ENCODE results near the gene PTPRT. TPM values are rescaled to one million over a fixed set of nuclear protein-coding genes. Genes with fewer than 3 reads are reported as not detected.

The PTPRT gene
- total and polyA plus RNA-seq, 12 donors: 0.05 to 0.34 (median 0.16) TPM; not detected in 1

- H3K4me3 ChIP-seq: no peak overlapping the region
- H3K4me1 ChIP-seq (replicated peaks in 1 of 2): no peaks in the 10 kb centered on the region
- no peaks in the 10 kb centered on the region for H3K27me3 ChIP-seq
- DNase-seq: no peak
- H3K36me3 ChIP-seq (replicated peaks in 1 of 2): no peaks in the 10 kb centered on the region
- no peaks in the 10 kb centered on the region for H3K9me3 ChIP-seq (replicated peaks in 1 of 3)
- WGBS, 4 donors: 72 to 79% (median 75%) methylated on average over 3 of the region's 3 CpGs
- no peak overlapping the region for H3K27ac ChIP-seq
- intact Hi-C loops (cut with DNase I): no loop called here
- TF ChIP-seq CTCF (IDR thresholded peaks at IDR 0.05) (no peak), POLR2A (IDR thresholded peaks at IDR 0.05) (no peak)
Observed at GRCh38 chr20:42581311-42581710, 608.4 kb downstream of the PTPRT start.

GRCh38 chr20:42576167-42576566, 613.5 kb downstream of the PTPRT start:
- 67 to 80% (median 73%) methylated on average over 7 of the region's 7 CpGs for WGBS, 4 donors

DNA sequence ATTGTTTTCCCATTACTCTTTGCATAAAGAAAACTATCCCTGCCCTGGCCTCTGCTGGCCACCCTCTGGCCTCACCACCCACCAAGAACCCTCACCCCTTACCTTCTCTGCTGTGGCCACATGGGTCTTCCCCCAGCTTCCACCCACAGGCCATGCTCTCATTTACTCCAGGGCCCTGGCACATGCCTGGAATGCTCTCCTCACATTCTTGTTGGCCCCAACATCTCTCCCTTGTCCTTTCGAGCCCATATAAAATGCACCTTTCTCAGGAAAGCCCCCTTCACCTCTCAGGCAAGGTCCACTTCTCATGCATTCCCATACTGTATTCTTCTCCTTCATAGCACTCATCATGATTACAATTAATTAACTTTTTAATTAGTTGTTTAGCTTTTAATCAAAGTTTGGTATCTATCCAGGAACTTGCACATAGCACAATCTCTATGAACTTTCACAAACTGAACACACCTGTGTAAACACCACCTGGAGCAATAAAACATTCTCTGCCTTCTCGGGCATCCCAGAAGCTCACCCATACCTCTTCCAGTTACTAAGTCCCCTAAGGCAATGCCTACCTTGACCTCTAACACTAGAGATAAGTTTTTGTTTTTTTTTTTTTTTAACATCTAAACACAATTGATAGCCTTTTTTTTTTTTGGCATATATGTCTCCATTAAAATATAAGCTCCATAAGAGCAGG, 617.2 kb downstream of the PTPRT start:
- no peak for TF ChIP-seq POLR2A (IDR thresholded peaks at IDR 0.05)
- TF ChIP-seq CTCF (IDR thresholded peaks at IDR 0.05): no peak
- WGBS, 4 donors: 32 to 75% (median 58%) methylated on average over 2 of the region's 2 CpGs
- no peak overlapping the region for H3K4me3 ChIP-seq
- H3K27me3 ChIP-seq: no peaks in the 10 kb centered on the region
- no peak for DNase-seq
- intact Hi-C loops (cut with DNase I): no loop called here
- no peaks in the 10 kb centered on the region for H3K36me3 ChIP-seq (replicated peaks in 1 of 2)
- H3K27ac ChIP-seq: no peak overlapping the region
- H3K4me1 ChIP-seq (replicated peaks in 1 of 2): no peaks in the 10 kb centered on the region
- no peaks in the 10 kb centered on the region for H3K9me3 ChIP-seq (replicated peaks in 1 of 3)

More at GRCh38 chr20:42576167-42576566, 613.5 kb downstream of the PTPRT start:
- Histone ChIP-seq H3K4me3 (no peak overlapping the region), H3K27me3 (no peaks in the 10 kb centered on the region), H3K36me3 (replicated peaks in 1 of 2) (no peaks in the 10 kb centered on the region), H3K27ac (no peak overlapping the region), H3K9me3 (replicated peaks in 1 of 3) (no peaks in the 10 kb centered on the region), H3K4me1 (replicated peaks in 1 of 2) (no peaks in the 10 kb centered on the region)
- intact Hi-C loops (cut with DNase I): no loop called here
- no peak for TF ChIP-seq POLR2A (IDR thresholded peaks at IDR 0.05)
- TF ChIP-seq CTCF (IDR thresholded peaks at IDR 0.05): no peak
- no peak for DNase-seq

GRCh38 chr20:42567409-42567808, 622.3 kb downstream of the PTPRT start:
- H3K9me3 ChIP-seq (replicated peaks in 1 of 3): no peaks in the 10 kb centered on the region
- peaks cover 3% of the 10 kb centered on the region for H3K27me3 ChIP-seq
- no peak overlapping the region for H3K4me3 ChIP-seq
- H3K27ac ChIP-seq: no peak overlapping the region
- intact Hi-C loops (cut with DNase I): no loop called here
- no peak for DNase-seq
- no peak for TF ChIP-seq CTCF (IDR thresholded peaks at IDR 0.05)
- no peaks in the 10 kb centered on the region for H3K36me3 ChIP-seq (replicated peaks in 1 of 2)
- H3K4me1 ChIP-seq (replicated peaks in 1 of 2): no peaks in the 10 kb centered on the region
- 77 to 90% (median 82%) methylated on average over 1 of the region's 1 CpG for WGBS, 4 donors
